Measurements from ENCODE around the gene TLNRD1. TPM values are rescaled to one million over a fixed set of nuclear protein-coding genes. Genes with fewer than 3 reads are reported as not detected.

The TLNRD1 gene
- total RNA-seq, 4 donors from 2014 or later, result 11.8 to 25.5 (median 19.4) TPM

- Histone ChIP-seq H3K27me3 (no peaks in the 10 kb centered on the region), H3K27ac (peak overlapping the region in 2 of 3 donors; percentile 3 to 20), H3K4me1 (peaks cover 4 to 15% of the 10 kb centered on the region in 2 donors), H3K4me3 (replicated peaks in 1 of 3) (no peak overlapping the region), H3K36me3 (peaks cover 8 to 9% of the 10 kb centered on the region in 2 donors), H3K9me3 (no peaks in the 10 kb centered on the region)
- TF ChIP-seq POLR2A (IDR thresholded peaks at IDR 0.05) (no peak), CTCF (IDR thresholded peaks at IDR 0.05) (no peak)
- intact Hi-C loops (cut with DNase I), result loop anchor here (5.0 to 10.0 kb wide), 2 partner anchors 403 to 515 kb away; no protein-coding TSS in a partner anchor
- peak; percentile 50 to 79 for DNase-seq
- 50 to 55% methylated on average over 3 of the region's 3 CpGs for WGBS, 2 donors
Measured at GRCh38 chr15:80967451-80967850, 33.3 kb upstream of the TLNRD1 start.

- DNase-seq, result no peak
- 90 to 93% methylated on average over 3 to 4 of the region's 4 CpGs for WGBS, 2 donors
- Histone ChIP-seq H3K36me3 (peaks cover 8 to 9% of the 10 kb centered on the region in 2 donors), H3K4me1 (peaks cover 7 to 19% of the 10 kb centered on the region in 2 donors), H3K9me3 (no peaks in the 10 kb centered on the region), H3K27ac (peak overlapping the region in 2 of 3 donors; percentile 1 to 20), H3K27me3 (no peaks in the 10 kb centered on the region), H3K4me3 (replicated peaks in 1 of 3) (no peak overlapping the region)
- intact Hi-C loops (cut with DNase I), result loop anchor here (5.0 to 10.0 kb wide), 2 partner anchors 403 to 516 kb away; no protein-coding TSS in a partner anchor
- TF ChIP-seq POLR2A (IDR thresholded peaks at IDR 0.05) (no peak), CTCF (IDR thresholded peaks at IDR 0.05) (no peak)
Measured at GRCh38 chr15:80967991-80968510, 32.7 kb upstream of the TLNRD1 start.

GRCh38 chr15:80969316-80969715 lies 31.4 kb upstream of the TLNRD1 start:
- no peak for DNase-seq
- Histone ChIP-seq H3K27me3 (no peaks in the 10 kb centered on the region), H3K36me3 (peaks cover 8 to 9% of the 10 kb centered on the region in 2 donors), H3K4me1 (peaks cover 19 to 31% of the 10 kb centered on the region in 2 donors), H3K4me3 (replicated peaks in 1 of 3) (no peak overlapping the region), H3K9me3 (no peaks in the 10 kb centered on the region), H3K27ac (no peak overlapping the region)
- intact Hi-C loops (cut with DNase I), result loop anchor here (5.0 to 10.0 kb wide), 2 partner anchors 405 to 517 kb away; no protein-coding TSS in a partner anchor
- 67 to 85% methylated on average over 2 to 7 of the region's 7 CpGs for WGBS, 2 donors
- TF ChIP-seq CTCF (IDR thresholded peaks at IDR 0.05), result no peak

GRCh38 chr15:80970018-80970657 lies 30.6 kb upstream of the TLNRD1 start:
- peak; percentile 43 to 83 (median 77) for TF ChIP-seq CTCF (IDR thresholded peaks at IDR 0.05)
- TF ChIP-seq POLR2A (IDR thresholded peaks at IDR 0.05), result no peak
- H3K4me1 ChIP-seq, result peaks cover 22 to 32% of the 10 kb centered on the region in 2 donors
- DNase-seq, result peak; percentile 44 to 71
- no peak overlapping the region for H3K27ac ChIP-seq
- intact Hi-C loops (cut with DNase I), result loop anchor here (5.0 to 10.0 kb wide), 2 partner anchors 193 to 295 kb away; partner anchors contain the start of gene CEMIP
- no peaks in the 10 kb centered on the region for H3K9me3 ChIP-seq
- H3K4me3 ChIP-seq (replicated peaks in 1 of 3), result no peak overlapping the region
- peaks cover 8 to 9% of the 10 kb centered on the region in 2 donors for H3K36me3 ChIP-seq
- 59 to 60% methylated on average over 12 of the region's 12 CpGs for WGBS, 2 donors
- H3K27me3 ChIP-seq, result no peaks in the 10 kb centered on the region

- Histone ChIP-seq H3K4me3 (replicated peaks in 1 of 3) (no peak overlapping the region), H3K4me1 (peaks cover 22 to 36% of the 10 kb centered on the region in 2 donors), H3K27me3 (no peaks in the 10 kb centered on the region), H3K36me3 (peaks cover 8 to 9% of the 10 kb centered on the region in 2 donors), H3K9me3 (no peaks in the 10 kb centered on the region), H3K27ac (no peak overlapping the region)
- no peak for DNase-seq
- intact Hi-C loops (cut with DNase I), result loop anchor here (5.0 to 10.0 kb wide), 2 partner anchors 193 to 294 kb away; partner anchors contain the start of gene CEMIP
- WGBS, 2 donors, result 94% methylated on average over 3 of the region's 3 CpGs
- TF ChIP-seq POLR2A (IDR thresholded peaks at IDR 0.05) (no peak), CTCF (IDR thresholded peaks at IDR 0.05) (no peak)
Measured at GRCh38 chr15:80970658-80971057, 30.1 kb upstream of the TLNRD1 start.

Measured in thyroid gland (tissue), 4 donors.